Spinal cord (tissue), 10 donors: ENCODE results near the gene OR4X1. TPM values are rescaled to one million over a fixed set of nuclear protein-coding genes. Genes with fewer than 3 reads are reported as not detected.
"Not testable (repeated sequence)": the region's sequence is repeated elsewhere in the genome, so short reads cannot be mapped to it uniquely, and the experiment has no call there.

Experiments used
- DNase-seq, 6 donors: peaks; one replicate each; pipeline versions ENCODE4 v3.0.0 to v3.0.0-alpha.2; 2013 to 2015; ENCODE audit warnings: low spot score in 6 of 6, low read depth in 4 of 6
- H3K27ac ChIP-seq: one replicate; pipeline ENCODE4 v1.5.1; 2013; ENCODE audit warnings: low read depth, low read length, control low read depth
- H3K27me3 ChIP-seq: one replicate; pipeline ENCODE4 v1.6.1; 2013; ENCODE audit warnings: low read length; ENCODE audit not compliant: control insufficient read depth, insufficient read depth
- H3K36me3 ChIP-seq: one replicate; pipeline ENCODE4 v1.6.1; 2013; ENCODE audit warnings: low read length; ENCODE audit not compliant: control insufficient read depth, insufficient read depth
- H3K4me1 ChIP-seq: one replicate; pipeline ENCODE4 v1.6.1; 2013; ENCODE audit warnings: low read length; ENCODE audit not compliant: control insufficient read depth, insufficient read depth
- H3K4me3 ChIP-seq: one replicate; pipeline ENCODE4 v1.5.1; 2013; ENCODE audit warnings: low read depth, low read length, control low read depth
- H3K9me3 ChIP-seq: one replicate; pipeline ENCODE4 v1.6.1; 2013; ENCODE audit warnings: low read length; ENCODE audit not compliant: control insufficient read depth, insufficient read depth
- WGBS: methylation state at CpG from one replicate; pipeline ENCODE4 v1.1.5; 2013; ENCODE audit warnings: missing lambda C conversion rate; ENCODE audit not compliant: insufficient coverage; 5-methylcytosine and 5-hydroxymethylcytosine counted together
- polyA plus RNA-seq, 2 donors: library from polyadenylated mRNA; unstranded; fragments of 120-200 nt; gene quantifications; one replicate each; pipeline ENCODE4 v1.2.1, GENCODE V29; 2013; ENCODE audit not compliant: insufficient read length in 2 of 2
- total RNA-seq, 2 donors: library from RNA; depleted of rRNA in 1 of 2; stranded (reverse); fragments of 120-200 nt in 1 of 2; fragments of >200 nt in 1 of 2; gene quantifications; one replicate each; pipeline versions ENCODE4 v1.2.3 to v1.2.4, GENCODE V29; 2013 to 2014
- donor health status: healthy.

Gene OR4X1
- total and polyA plus RNA-seq, 4 donors: not detected

DNA sequence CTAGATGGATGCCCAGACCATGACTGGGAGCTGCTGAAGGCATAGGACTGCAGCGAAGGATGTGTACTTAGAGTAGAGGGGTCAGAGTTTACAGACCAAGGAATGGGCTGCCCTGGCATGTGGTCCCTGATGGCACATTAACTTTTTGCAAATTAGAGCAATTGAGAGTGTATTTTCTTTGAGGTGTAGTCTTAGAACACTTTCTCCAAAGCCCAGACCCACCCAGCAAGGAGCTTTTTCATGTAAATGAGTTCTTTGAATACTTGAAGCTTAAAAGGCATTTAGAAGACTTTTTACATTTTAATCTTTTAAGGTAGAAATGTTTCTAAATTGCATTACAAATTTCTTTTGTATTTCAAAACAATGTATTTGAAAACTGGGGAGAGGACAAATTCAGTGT, 8.9 kb downstream of the OR4X1 start:
- Histone ChIP-seq H3K27me3 (no peaks in the 10 kb centered on the region), H3K4me1 (no peaks in the 10 kb centered on the region), H3K9me3 (no peaks in the 10 kb centered on the region), H3K36me3 (no peaks in the 10 kb centered on the region), H3K27ac (no peak overlapping the region), H3K4me3 (no peak overlapping the region)
- no peak for DNase-seq
- WGBS: 17% methylated on average over 1 of the region's 1 CpG

- Histone ChIP-seq H3K4me3 (no peak within 1 kb of the TSS), H3K27me3 (no peaks in the 10 kb centered on the region), H3K36me3 (no peaks in the 10 kb centered on the region), H3K27ac (no peak within 1 kb of the TSS), H3K4me1 (no peaks in the 10 kb centered on the region), H3K9me3 (peaks cover 4% of the 10 kb centered on the region)
- WGBS: 60% methylated on average over 1 of the region's 1 CpG
- DNase-seq: no peak
Measured at GRCh38 chr11:48305923-48306322, 42.3 kb downstream of the OR4X1 start, which contains the start of gene OR4S1. TSS of gene OR4S1 (plus strand) at chr11:48306223. CDS start at chr11:48306223, 0 bp downstream.

- Histone ChIP-seq H3K36me3 (no peaks in the 10 kb centered on the region), H3K9me3 (peaks cover 4% of the 10 kb centered on the region), H3K4me3 (no peak overlapping the region), H3K27me3 (no peaks in the 10 kb centered on the region), H3K4me1 (no peaks in the 10 kb centered on the region), H3K27ac (no peak overlapping the region)
- WGBS: 0% methylated on average over 3 of the region's 5 CpGs
- peak in 1 of 6 donors; percentile 3 for DNase-seq
Measured at GRCh38 chr11:48307760-48308386, 44.2 kb downstream of the OR4X1 start.

DNA sequence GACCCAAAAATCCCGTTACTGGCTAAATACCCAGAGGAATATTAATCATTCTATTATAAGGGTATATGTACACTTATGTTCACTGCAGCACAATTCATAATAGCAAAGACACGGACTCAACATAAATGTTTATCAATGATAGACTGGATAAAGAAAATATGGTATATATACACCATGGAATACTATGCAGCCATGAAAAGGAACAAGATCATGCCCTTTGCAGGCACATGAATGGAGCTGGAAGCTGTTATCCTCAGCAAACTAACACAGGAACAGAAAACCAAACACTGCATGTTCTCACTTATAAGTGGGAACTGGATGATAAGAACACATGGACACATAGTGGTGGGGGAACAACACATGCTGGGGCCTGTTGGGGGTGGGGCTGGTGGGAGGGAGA, 49.9 kb downstream of the OR4X1 start:
- no CpG with 5 or more reads among the region's 2 CpGs for WGBS
- not testable (repeated sequence) for H3K4me3 ChIP-seq, DNase-seq, H3K27ac ChIP-seq, H3K4me1 ChIP-seq, H3K9me3 ChIP-seq, H3K27me3 ChIP-seq, H3K36me3 ChIP-seq

Other genes starting within 250 kb of the OR4X1 start
- gene OR4B1, start 47.1 kb upstream of the OR4X1 start, total RNA-seq: not detected
- not detected for gene OR4B1, start 47.1 kb upstream of the OR4X1 start, polyA plus RNA-seq
- under 1 TPM in 1 of 2 donors, not detected in 1; 0.20 TPM for gene OR4X2, start 18.8 kb upstream of the OR4X1 start, total RNA-seq
- gene OR4X2, start 18.8 kb upstream of the OR4X1 start, polyA plus RNA-seq: not detected
- gene OR4S1, start 42.4 kb downstream of the OR4X1 start, total RNA-seq: not detected
- not detected for gene OR4S1, start 42.4 kb downstream of the OR4X1 start, polyA plus RNA-seq
- not detected for gene OR4C3, start 61.1 kb downstream of the OR4X1 start, total RNA-seq
- gene OR4C3, start 61.1 kb downstream of the OR4X1 start, polyA plus RNA-seq: not detected
- gene OR4C5, start 102.6 kb downstream of the OR4X1 start, total RNA-seq: not detected
- not detected for gene OR4C5, start 102.6 kb downstream of the OR4X1 start, polyA plus RNA-seq
- gene OR4A47, start 224.9 kb downstream of the OR4X1 start, total RNA-seq: not detected
- gene OR4A47, start 224.9 kb downstream of the OR4X1 start, polyA plus RNA-seq: not detected